Transverse colon (tissue), 4 donors: ENCODE data around the gene RUBCN. TPM values are rescaled to one million over a fixed set of nuclear protein-coding genes. Genes with fewer than 3 reads are reported as not detected.
"Not testable (repeated sequence)": the region's sequence is repeated elsewhere in the genome, so short reads cannot be mapped to it uniquely, and the experiment has no call there.

Source experiments
- DNase-seq: peaks from one replicate; pipeline ENCODE4 v3.0.0-alpha.2; 2019
- H3K27ac ChIP-seq, 4 donors: fragments of 200-600 bp; sonication (generic); 2 replicates each; pipeline ENCODE4 v1.5.1; 2016 to 2018; ENCODE audit warnings: inconsistent platforms in 4 of 4
- H3K27me3 ChIP-seq: fragments of 200-600 bp; sonication (generic); 2 replicates; pipeline ENCODE4 v1.5.1; 2017; ENCODE audit warnings: inconsistent platforms
- H3K36me3 ChIP-seq, 4 donors: fragments of 200-600 bp; sonication (generic); 2 replicates each; pipeline ENCODE4 v1.5.1; 2017 to 2019; ENCODE audit warnings: inconsistent platforms in 4 of 4
- H3K4me1 ChIP-seq, 4 donors: fragments of 200-600 bp; sonication (generic); 2 replicates each; pipeline ENCODE4 v1.5.1; 2017 to 2020; ENCODE audit warnings: inconsistent platforms in 4 of 4
- H3K4me3 ChIP-seq, 4 donors: fragments of 200-600 bp; sonication (generic); 1 replicate in 1 of 4; 2 replicates in 3 of 4; pipeline versions ENCODE4 v1.5.1 to v1.6.1; 2017 to 2019; ENCODE audit warnings: inconsistent platforms in 4 of 4
- H3K9me3 ChIP-seq, 2 donors: fragments of 200-600 bp; sonication (generic); 2 replicates each; pipeline ENCODE4 v1.5.1; 2017 to 2019; ENCODE audit warnings: inconsistent platforms in 2 of 2
- POLR2A ChIP-seq: fragments of 450-650 bp; IDR thresholded peaks from one replicate; pipeline ENCODE4 v1.6.1; 2016; ENCODE audit warnings: antibody characterized with exemption, mild to moderate bottlenecking, moderate library complexity
- POLR2AphosphoS5 ChIP-seq, 3 donors: sonication (generic); formaldehyde crosslinking; IDR thresholded peaks; one replicate each; pipeline ENCODE4 v1.6.1; 2016; ENCODE audit warnings: antibody characterized with exemption in 3 of 3
- WGBS, 2 donors: methylation state at CpG; one replicate each; pipeline ENCODE4 v1.1.5; 2018; ENCODE audit warnings: low coverage in 1 of 2; 5-methylcytosine and 5-hydroxymethylcytosine counted together
- in situ Hi-C, 4 donors: fragments of 200-750 bp; cut with MboI; loops; one replicate each; pipeline versions ENCODE4 v1.15.0 to v1.15.1; 2017; ENCODE audit warnings: low sequenced_read_pairs in 3 of 4, low pct_ligation_motif_present in 1 of 4, low pct_unique_long_range_greater_than_20kb in 1 of 4
- intact Hi-C: fragments of 100-400 bp; cut with DNase I; formaldehyde crosslinking; loops from one replicate; pipeline ENCODE4 v1.15.1; 2023; ENCODE audit warnings: low total_unique reads
- total RNA-seq, 4 donors: library from RNA; depleted of rRNA; stranded (reverse); fragments of >200 nt; gene quantifications; one replicate each; pipeline ENCODE4 v1.1.0, GENCODE V29; 2016
- TF ChIP-seq, protein P1 (sequence below), 5 experiments: fragments of 200-600 bp in 3 of 5; fragments of 450-650 bp in 2 of 5; sonication (generic) in 3 of 5; IDR thresholded peaks; 1 replicate in 2 of 5; 2 replicates in 3 of 5; pipeline ENCODE4 v1.5.1; 2016 to 2017; ENCODE audit warnings: antibody characterized with exemption in 5 of 5, inconsistent platforms in 3 of 5, mild to moderate bottlenecking in 2 of 5, moderate library complexity in 1 of 5

RUBCN gene
- total RNA-seq, 4 donors from 2014 or later = 32.2 to 64.7 (median 54.8) TPM

DNA sequence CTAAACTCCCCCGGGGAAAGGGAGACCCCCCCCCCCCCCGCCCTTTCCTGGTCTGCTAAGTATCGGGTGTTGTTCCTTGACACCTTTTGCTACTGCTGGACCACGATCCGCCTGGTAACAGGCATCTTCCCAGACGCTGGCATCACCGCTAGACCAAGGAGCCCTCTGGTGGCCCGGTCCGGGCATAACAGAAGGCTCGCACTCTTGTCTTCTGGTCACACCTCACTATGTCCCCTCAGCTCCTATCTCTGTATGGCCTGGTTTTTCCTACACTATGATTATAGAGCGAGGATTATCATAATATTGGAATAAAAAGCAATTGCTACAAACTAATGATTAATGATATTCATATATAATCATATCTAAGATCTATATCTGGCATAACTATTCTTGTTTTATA lies 104.7 kb downstream of the RUBCN start:
- 10 to 38% methylated on average over 1 to 8 of the region's 11 CpGs for WGBS, 2 donors
- TF ChIP-seq, protein P1, sequence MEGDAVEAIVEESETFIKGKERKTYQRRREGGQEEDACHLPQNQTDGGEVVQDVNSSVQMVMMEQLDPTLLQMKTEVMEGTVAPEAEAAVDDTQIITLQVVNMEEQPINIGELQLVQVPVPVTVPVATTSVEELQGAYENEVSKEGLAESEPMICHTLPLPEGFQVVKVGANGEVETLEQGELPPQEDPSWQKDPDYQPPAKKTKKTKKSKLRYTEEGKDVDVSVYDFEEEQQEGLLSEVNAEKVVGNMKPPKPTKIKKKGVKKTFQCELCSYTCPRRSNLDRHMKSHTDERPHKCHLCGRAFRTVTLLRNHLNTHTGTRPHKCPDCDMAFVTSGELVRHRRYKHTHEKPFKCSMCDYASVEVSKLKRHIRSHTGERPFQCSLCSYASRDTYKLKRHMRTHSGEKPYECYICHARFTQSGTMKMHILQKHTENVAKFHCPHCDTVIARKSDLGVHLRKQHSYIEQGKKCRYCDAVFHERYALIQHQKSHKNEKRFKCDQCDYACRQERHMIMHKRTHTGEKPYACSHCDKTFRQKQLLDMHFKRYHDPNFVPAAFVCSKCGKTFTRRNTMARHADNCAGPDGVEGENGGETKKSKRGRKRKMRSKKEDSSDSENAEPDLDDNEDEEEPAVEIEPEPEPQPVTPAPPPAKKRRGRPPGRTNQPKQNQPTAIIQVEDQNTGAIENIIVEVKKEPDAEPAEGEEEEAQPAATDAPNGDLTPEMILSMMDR (IDR thresholded peaks at IDR 0.05) = peak in 2 of 5 experiments; percentile 19 to 40
- DNase-seq, H3K36me3 ChIP-seq, intact Hi-C loops, H3K4me1 ChIP-seq, H3K27me3 ChIP-seq, in situ Hi-C loops, H3K9me3 ChIP-seq, H3K4me3 ChIP-seq, H3K27ac ChIP-seq: not testable (repeated sequence)

DNA sequence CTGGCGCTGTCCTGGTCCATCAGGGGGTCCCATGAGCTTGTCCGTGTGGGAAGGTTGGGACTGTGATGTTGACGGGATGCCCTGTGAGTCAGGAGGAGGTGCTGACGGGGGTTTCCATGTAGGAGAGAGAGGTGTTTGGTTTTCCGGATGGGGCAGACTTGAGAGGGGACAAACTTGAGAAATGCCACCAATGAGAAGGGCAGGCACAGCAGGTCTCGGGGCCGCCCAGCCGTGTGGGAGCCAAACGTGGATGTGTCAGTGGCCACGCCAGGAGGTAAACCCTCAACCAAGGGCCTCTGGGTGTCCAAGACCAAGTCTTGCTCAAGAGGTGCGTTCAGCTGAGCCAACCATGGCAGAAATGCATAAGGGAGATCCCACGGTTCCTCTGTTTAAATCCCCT lies 105.9 kb downstream of the RUBCN start:
- H3K9me3 ChIP-seq, intact Hi-C loops, H3K27ac ChIP-seq, H3K4me3 ChIP-seq, H3K27me3 ChIP-seq, H3K4me1 ChIP-seq, H3K36me3 ChIP-seq, DNase-seq, in situ Hi-C loops: not testable (repeated sequence)
- WGBS, 2 donors = 86 to 89% methylated on average over 5 to 12 of the region's 12 CpGs

DNA sequence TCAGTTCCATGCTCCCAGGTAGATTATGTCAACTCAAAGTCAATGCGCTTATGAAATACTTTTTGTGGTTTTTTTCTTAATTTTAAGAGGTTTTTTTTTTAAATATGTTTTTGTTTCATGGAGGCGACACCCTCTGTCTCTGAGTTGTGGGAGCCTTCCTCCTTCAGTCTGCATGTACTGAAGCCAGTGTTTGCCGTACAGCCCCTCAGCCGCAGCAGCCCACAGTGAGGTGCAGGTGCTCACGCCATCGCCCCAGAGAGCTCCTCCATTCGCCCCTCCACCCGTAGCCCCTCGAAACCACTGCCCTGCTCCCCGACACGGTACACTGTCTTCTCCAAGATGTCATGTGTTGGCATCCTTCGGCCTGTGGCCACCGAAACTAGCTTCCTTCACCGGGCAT lies 107.4 kb downstream of the RUBCN start:
- H3K27ac ChIP-seq, intact Hi-C loops, DNase-seq, H3K4me1 ChIP-seq, H3K36me3 ChIP-seq, H3K27me3 ChIP-seq, H3K9me3 ChIP-seq, in situ Hi-C loops, H3K4me3 ChIP-seq: not testable (repeated sequence)
- 97% methylated on average over 11 of the region's 14 CpGs; no CpG with 5 or more reads in 1 of the 2 donors for WGBS, 2 donors

DNA sequence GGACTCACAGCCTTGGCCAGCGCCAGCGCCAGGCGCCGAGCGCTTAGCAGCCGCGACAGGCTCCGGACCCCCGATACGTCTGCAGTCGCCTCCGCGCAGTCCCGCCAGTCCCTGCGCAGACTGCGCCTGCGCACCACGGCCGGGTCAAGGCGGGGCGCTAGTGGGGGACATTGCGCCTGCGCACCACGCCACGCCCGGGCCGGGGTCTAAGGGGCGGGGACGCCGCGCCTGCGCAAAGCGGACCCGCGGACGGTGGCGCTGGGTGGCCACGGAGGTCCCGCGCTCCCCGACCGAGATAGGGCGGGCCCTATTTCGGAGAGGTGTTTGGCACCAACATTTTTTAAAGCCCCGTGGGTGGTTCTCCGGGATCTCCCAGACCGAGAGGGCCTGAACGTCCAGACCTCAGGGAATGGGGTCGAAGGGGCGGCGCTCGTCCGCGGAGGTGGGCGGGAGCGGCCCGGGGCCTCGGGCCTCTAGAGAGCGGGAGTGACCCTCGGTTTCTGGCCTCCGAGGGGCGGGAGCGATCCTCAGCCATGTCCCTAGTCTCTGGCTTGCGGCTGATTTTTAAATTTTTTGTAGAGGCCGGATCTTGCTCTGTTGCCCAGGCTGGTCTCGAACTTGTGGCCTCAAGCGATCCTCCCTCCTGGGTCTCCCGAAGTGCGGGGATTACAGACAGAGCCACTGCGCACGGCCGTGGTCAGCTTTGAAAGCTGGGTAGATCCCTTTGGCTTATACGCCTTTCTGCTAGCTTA lies 108.8 kb downstream of the RUBCN start:
- peak; percentile 92 for DNase-seq
- H3K4me3 ChIP-seq = peak overlapping the region; percentile 55 to 96 (median 67)
- WGBS, 2 donors = 2 to 33% methylated on average over 1 to 27 of the region's 73 CpGs

DNA sequence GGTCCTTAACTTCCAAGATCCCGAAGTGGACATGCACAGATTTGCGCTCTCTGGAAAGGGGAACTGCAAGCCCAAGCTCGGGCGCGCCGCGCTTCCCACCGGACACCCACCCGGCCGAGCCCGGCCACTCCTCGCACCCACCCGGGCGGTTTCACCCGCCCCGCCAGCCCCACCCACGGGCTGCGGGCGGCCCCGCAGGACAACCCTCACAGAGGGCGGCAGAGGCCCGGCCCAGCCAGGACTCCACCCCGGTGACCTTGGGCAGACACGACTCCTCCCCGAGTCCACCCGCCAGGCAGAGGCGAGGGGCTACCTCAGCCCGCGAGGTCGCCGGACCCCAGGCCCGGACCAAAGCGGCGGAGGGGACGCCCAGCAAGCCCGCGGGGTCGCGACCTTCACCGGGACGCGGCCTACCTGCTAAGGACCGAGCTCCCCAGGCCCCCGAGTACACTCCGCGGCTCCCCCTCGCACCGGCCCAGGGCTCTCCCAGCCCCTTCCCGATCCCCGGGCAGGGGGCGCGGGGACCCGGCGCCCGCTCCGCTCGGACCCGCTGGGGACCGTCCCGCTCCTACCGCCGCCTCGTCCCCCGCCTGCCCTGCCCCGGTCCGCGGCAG lies 109.4 kb downstream of the RUBCN start:
- H3K4me1 ChIP-seq, H3K36me3 ChIP-seq, DNase-seq, H3K27me3 ChIP-seq, intact Hi-C loops, in situ Hi-C loops, H3K9me3 ChIP-seq: not testable (repeated sequence)
- peak overlapping the region; percentile 81 to 98 (median 94) for H3K27ac ChIP-seq
- H3K4me3 ChIP-seq = peak overlapping the region; percentile 19 to 96 (median 67)
- no CpG with 5 or more reads among the region's 67 CpGs for WGBS, 2 donors

More for the DNA sequence above, 108.8 kb downstream of the RUBCN start:
- in situ Hi-C loops, H3K36me3 ChIP-seq, intact Hi-C loops, H3K4me1 ChIP-seq, H3K9me3 ChIP-seq, H3K27me3 ChIP-seq: not testable (repeated sequence)
- TF ChIP-seq POLR2AphosphoS5 (IDR thresholded peaks at IDR 0.05) = peak in 2 of 3 donors; percentile 89 to 97
- TF ChIP-seq, protein P1 (IDR thresholded peaks at IDR 0.05) = peak in 1 of 5 experiments; percentile 44
- peak; percentile 94 for TF ChIP-seq POLR2A
- peak overlapping the region; percentile 81 to 98 (median 94) for H3K27ac ChIP-seq

DNA sequence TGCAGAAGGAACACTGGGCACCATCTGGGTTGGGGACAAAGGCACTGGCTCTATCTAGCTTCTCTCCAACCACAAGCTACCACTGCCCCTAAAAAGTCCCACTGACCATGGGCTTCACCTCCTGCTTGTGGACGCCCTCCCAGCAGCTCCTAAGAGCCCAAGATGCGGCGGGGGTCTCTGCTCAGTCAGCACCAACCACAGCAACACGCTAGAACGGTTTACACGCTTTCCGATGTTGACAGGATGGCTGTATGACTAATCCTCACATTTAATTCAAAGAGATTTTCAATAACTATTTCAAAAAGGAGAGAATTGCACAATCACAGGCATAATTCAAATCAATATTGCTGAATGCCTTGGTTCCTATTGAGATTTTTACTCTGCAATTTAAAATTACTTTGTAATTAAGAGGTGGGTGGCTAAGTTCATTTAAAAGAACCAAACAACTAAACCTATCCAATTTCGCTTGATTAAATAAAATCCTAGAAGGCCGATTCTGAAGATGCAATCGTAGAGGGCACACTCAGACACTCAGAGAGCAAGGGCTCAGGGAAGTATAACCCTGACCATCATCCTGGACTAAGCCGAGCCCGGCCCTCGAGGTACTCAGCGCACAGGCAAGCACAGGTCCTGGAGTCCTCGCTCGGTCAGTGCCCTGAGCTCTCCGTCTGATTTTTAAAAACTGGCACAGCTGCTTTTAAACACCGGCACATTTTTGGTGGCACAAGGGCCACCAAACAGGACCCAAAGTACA lies 110.1 kb downstream of the RUBCN start:
- intact Hi-C loops, DNase-seq, H3K9me3 ChIP-seq, H3K4me1 ChIP-seq, in situ Hi-C loops, H3K36me3 ChIP-seq, H3K27me3 ChIP-seq: not testable (repeated sequence)
- Histone ChIP-seq H3K27ac (peak overlapping the region; percentile 30 to 98 (median 94)), H3K4me3 (peak overlapping the region in 3 of 4 donors; percentile 61 to 96 (median 73))
- WGBS, 2 donors = 29% methylated on average over 1 of the region's 18 CpGs; no CpG with 5 or more reads in 1 of the 2 donors

DNA sequence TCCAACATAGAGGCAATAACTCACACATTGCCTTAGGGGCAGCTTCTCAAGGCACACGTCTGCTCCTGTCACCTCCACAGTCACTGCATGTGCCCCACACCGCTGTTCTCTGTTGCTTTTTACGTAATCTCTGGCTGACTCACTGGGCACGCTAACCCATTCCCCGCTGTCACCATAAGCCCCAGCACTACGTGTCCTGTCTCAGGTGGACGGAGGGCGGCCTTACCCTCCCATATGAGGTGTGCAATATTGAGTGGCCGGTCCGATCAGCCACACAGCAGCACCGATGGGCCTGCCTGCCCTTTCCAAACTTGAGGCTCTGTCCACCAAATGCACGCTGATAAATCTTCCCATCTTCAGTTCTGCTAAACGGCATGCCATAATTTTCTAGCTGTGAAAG lies 115.2 kb downstream of the RUBCN start:
- in situ Hi-C loops, H3K27me3 ChIP-seq, H3K4me3 ChIP-seq, H3K4me1 ChIP-seq, intact Hi-C loops, H3K27ac ChIP-seq, DNase-seq, H3K9me3 ChIP-seq: not testable (repeated sequence)
- 86 to 92% methylated on average over 3 to 13 of the region's 13 CpGs for WGBS, 2 donors
- H3K36me3 ChIP-seq = peaks cover 0 to 39% (median 15%) of the 10 kb centered on the region in 4 donors
